ENCODE measurements around the gene MCF2L.

DNA sequence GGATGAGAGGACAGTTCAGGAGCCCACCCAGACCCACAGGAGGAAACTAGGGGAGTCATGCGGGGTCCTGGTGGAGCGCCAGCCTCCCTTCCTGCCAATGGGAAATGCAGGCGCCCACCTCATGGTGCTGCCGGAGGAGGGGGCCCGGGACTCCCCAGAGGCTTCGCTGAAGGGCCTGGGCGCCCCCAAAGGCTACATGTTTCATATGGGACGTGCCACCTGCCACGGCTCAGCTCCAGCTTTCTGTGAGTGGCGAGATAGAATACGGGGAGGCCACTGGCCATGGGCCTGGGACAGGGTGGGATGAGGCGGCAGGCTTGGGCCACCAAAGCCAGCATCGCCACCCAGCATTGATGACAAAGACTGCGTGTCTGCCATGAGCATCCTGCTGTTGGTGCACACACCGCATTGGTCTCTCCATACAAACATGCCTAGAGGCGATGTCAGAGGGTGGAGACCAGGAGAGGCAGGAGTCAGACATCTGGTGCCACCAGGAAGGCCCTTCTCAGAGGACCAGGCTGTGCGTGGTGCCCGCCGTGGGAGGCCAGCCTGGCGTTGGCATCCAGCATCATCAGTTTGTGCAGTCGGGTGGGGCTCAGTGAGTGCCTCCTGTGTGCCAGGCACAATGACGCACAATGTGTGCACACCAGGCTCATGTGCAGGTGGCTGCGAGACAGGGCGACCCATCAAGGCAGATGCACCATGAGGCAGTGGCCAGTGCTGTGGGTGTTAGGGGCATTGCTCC lies 152.3 kb downstream of the MCF2L start:
- TF ChIP-seq, protein P1, sequence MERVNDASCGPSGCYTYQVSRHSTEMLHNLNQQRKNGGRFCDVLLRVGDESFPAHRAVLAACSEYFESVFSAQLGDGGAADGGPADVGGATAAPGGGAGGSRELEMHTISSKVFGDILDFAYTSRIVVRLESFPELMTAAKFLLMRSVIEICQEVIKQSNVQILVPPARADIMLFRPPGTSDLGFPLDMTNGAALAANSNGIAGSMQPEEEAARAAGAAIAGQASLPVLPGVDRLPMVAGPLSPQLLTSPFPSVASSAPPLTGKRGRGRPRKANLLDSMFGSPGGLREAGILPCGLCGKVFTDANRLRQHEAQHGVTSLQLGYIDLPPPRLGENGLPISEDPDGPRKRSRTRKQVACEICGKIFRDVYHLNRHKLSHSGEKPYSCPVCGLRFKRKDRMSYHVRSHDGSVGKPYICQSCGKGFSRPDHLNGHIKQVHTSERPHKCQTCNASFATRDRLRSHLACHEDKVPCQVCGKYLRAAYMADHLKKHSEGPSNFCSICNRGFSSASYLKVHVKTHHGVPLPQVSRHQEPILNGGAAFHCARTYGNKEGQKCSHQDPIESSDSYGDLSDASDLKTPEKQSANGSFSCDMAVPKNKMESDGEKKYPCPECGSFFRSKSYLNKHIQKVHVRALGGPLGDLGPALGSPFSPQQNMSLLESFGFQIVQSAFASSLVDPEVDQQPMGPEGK (CRISPR knock-in tag; IDR thresholded peaks at IDR 0.05; ENCODE audit: borderline replicate concordance) = no peak
- TF ChIP-seq ESRRG (CRISPR knock-in tag; IDR thresholded peaks at IDR 0.05) (no peak), RARB (CRISPR knock-in tag; IDR thresholded peaks at IDR 0.05) (no peak), ZFP30 (CRISPR knock-in tag; IDR thresholded peaks at IDR 0.05) (no peak), SNAI2 (CRISPR knock-in tag; IDR thresholded peaks at IDR 0.05) (no peak), CSDC2 (CRISPR knock-in tag; IDR thresholded peaks at IDR 0.05) (no peak), PPARA (CRISPR knock-in tag; IDR thresholded peaks at IDR 0.05; ENCODE audit: borderline replicate concordance) (no peak), ZNF565 (CRISPR knock-in tag; conservative IDR thresholded peaks at IDR 0.05; ENCODE audit: low read depth) (no peak), GLIS3 (CRISPR knock-in tag; IDR thresholded peaks at IDR 0.05) (no peak)
- TF ChIP-seq, protein P2, sequence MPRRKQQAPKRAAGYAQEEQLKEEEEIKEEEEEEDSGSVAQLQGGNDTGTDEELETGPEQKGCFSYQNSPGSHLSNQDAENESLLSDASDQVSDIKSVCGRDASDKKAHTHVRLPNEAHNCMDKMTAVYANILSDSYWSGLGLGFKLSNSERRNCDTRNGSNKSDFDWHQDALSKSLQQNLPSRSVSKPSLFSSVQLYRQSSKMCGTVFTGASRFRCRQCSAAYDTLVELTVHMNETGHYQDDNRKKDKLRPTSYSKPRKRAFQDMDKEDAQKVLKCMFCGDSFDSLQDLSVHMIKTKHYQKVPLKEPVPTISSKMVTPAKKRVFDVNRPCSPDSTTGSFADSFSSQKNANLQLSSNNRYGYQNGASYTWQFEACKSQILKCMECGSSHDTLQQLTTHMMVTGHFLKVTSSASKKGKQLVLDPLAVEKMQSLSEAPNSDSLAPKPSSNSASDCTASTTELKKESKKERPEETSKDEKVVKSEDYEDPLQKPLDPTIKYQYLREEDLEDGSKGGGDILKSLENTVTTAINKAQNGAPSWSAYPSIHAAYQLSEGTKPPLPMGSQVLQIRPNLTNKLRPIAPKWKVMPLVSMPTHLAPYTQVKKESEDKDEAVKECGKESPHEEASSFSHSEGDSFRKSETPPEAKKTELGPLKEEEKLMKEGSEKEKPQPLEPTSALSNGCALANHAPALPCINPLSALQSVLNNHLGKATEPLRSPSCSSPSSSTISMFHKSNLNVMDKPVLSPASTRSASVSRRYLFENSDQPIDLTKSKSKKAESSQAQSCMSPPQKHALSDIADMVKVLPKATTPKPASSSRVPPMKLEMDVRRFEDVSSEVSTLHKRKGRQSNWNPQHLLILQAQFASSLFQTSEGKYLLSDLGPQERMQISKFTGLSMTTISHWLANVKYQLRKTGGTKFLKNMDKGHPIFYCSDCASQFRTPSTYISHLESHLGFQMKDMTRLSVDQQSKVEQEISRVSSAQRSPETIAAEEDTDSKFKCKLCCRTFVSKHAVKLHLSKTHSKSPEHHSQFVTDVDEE (CRISPR knock-in tag; IDR thresholded peaks at IDR 0.05) = no peak
- TF ChIP-seq, protein P3, sequence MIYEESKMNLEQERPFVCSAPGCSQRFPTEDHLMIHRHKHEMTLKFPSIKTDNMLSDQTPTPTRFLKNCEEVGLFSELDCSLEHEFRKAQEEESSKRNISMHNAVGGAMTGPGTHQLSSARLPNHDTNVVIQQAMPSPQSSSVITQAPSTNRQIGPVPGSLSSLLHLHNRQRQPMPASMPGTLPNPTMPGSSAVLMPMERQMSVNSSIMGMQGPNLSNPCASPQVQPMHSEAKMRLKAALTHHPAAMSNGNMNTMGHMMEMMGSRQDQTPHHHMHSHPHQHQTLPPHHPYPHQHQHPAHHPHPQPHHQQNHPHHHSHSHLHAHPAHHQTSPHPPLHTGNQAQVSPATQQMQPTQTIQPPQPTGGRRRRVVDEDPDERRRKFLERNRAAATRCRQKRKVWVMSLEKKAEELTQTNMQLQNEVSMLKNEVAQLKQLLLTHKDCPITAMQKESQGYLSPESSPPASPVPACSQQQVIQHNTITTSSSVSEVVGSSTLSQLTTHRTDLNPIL (CRISPR knock-in tag; IDR thresholded peaks at IDR 0.05; ENCODE audit: low read depth) = no peak
